ENCODE measurements around the gene TFF3.

TFF3 gene

GRCh38 chr21:42344631-42345030 lies 29.4 kb upstream of the TFF3 start:
- Histone ChIP-seq H3K9ac (ENCODE audit: low read length) (no peak overlapping the region), H3K36me3 (ENCODE audit: control insufficient read depth, insufficient read depth, low read length) (no peaks in the 10 kb centered on the region), H3K27me3 (ENCODE audit: control insufficient read depth, insufficient read depth, low read length) (no peaks in the 10 kb centered on the region), H3K9me3 (ENCODE audit: control insufficient read depth, low read length) (no peaks in the 10 kb centered on the region), H3K4me3 (ENCODE audit: low read length) (no peak overlapping the region), H3K4me1 (ENCODE audit: control insufficient read depth, insufficient read depth, low read length) (peaks cover 6% of the 10 kb centered on the region)

GRCh38 chr21:42343963-42344510 lies 28.8 kb upstream of the TFF3 start:
- no peaks in the 10 kb centered on the region for H3K27me3 ChIP-seq (ENCODE audit: control insufficient read depth, insufficient read depth, low read length)
- no peak overlapping the region for H3K9ac ChIP-seq (ENCODE audit: low read length)
- H3K4me1 ChIP-seq (ENCODE audit: control insufficient read depth, insufficient read depth, low read length): peaks cover 6% of the 10 kb centered on the region
- H3K4me3 ChIP-seq (ENCODE audit: low read length): no peak overlapping the region
- no peaks in the 10 kb centered on the region for H3K36me3 ChIP-seq (ENCODE audit: control insufficient read depth, insufficient read depth, low read length)
- H3K9me3 ChIP-seq (ENCODE audit: control insufficient read depth, low read length): no peaks in the 10 kb centered on the region

GRCh38 chr21:42343556-42343955 lies 28.3 kb upstream of the TFF3 start:
- no peaks in the 10 kb centered on the region for H3K9me3 ChIP-seq (ENCODE audit: control insufficient read depth, low read length)
- H3K36me3 ChIP-seq (ENCODE audit: control insufficient read depth, insufficient read depth, low read length): no peaks in the 10 kb centered on the region
- no peak overlapping the region for H3K4me3 ChIP-seq (ENCODE audit: low read length)
- no peaks in the 10 kb centered on the region for H3K27me3 ChIP-seq (ENCODE audit: control insufficient read depth, insufficient read depth, low read length)
- H3K9ac ChIP-seq (ENCODE audit: low read length): no peak overlapping the region
- H3K4me1 ChIP-seq (ENCODE audit: control insufficient read depth, insufficient read depth, low read length): peaks cover 11% of the 10 kb centered on the region

- H3K4me1 ChIP-seq (ENCODE audit: control insufficient read depth, insufficient read depth, low read length): peaks cover 16% of the 10 kb centered on the region
- no peaks in the 10 kb centered on the region for H3K36me3 ChIP-seq (ENCODE audit: control insufficient read depth, insufficient read depth, low read length)
- no peak overlapping the region for H3K4me3 ChIP-seq (ENCODE audit: low read length)
- no peak overlapping the region for H3K9ac ChIP-seq (ENCODE audit: low read length)
- H3K27me3 ChIP-seq (ENCODE audit: control insufficient read depth, insufficient read depth, low read length): no peaks in the 10 kb centered on the region
- H3K9me3 ChIP-seq (ENCODE audit: control insufficient read depth, low read length): no peaks in the 10 kb centered on the region
Measured at GRCh38 chr21:42343101-42343500, 27.9 kb upstream of the TFF3 start.

GRCh38 chr21:42341776-42342542 lies 26.8 kb upstream of the TFF3 start:
- Histone ChIP-seq H3K36me3 (ENCODE audit: control insufficient read depth, insufficient read depth, low read length) (no peaks in the 10 kb centered on the region), H3K9me3 (ENCODE audit: control insufficient read depth, low read length) (no peaks in the 10 kb centered on the region), H3K27me3 (ENCODE audit: control insufficient read depth, insufficient read depth, low read length) (no peaks in the 10 kb centered on the region), H3K4me3 (ENCODE audit: low read length) (no peak overlapping the region), H3K4me1 (ENCODE audit: control insufficient read depth, insufficient read depth, low read length) (peaks cover 20% of the 10 kb centered on the region), H3K9ac (ENCODE audit: low read length) (no peak overlapping the region)

- no peak overlapping the region for H3K4me3 ChIP-seq (ENCODE audit: low read length)
- no peaks in the 10 kb centered on the region for H3K36me3 ChIP-seq (ENCODE audit: control insufficient read depth, insufficient read depth, low read length)
- no peaks in the 10 kb centered on the region for H3K27me3 ChIP-seq (ENCODE audit: control insufficient read depth, insufficient read depth, low read length)
- H3K9me3 ChIP-seq (ENCODE audit: control insufficient read depth, low read length): no peaks in the 10 kb centered on the region
- peaks cover 13% of the 10 kb centered on the region for H3K4me1 ChIP-seq (ENCODE audit: control insufficient read depth, insufficient read depth, low read length)
- H3K9ac ChIP-seq (ENCODE audit: low read length): no peak overlapping the region
Measured at GRCh38 chr21:42340187-42341050, 25.2 kb upstream of the TFF3 start.

GRCh38 chr21:42338729-42339715 lies 23.8 kb upstream of the TFF3 start:
- H3K4me3 ChIP-seq (ENCODE audit: low read length): no peak overlapping the region
- no peaks in the 10 kb centered on the region for H3K36me3 ChIP-seq (ENCODE audit: control insufficient read depth, insufficient read depth, low read length)
- no peaks in the 10 kb centered on the region for H3K9me3 ChIP-seq (ENCODE audit: control insufficient read depth, low read length)
- no peaks in the 10 kb centered on the region for H3K27me3 ChIP-seq (ENCODE audit: control insufficient read depth, insufficient read depth, low read length)
- peaks cover 13% of the 10 kb centered on the region for H3K4me1 ChIP-seq (ENCODE audit: control insufficient read depth, insufficient read depth, low read length)
- peak overlapping the region; percentile 55 for H3K9ac ChIP-seq (ENCODE audit: low read length)

- H3K9me3 ChIP-seq (ENCODE audit: control insufficient read depth, low read length): no peaks in the 10 kb centered on the region
- no peaks in the 10 kb centered on the region for H3K36me3 ChIP-seq (ENCODE audit: control insufficient read depth, insufficient read depth, low read length)
- H3K9ac ChIP-seq (ENCODE audit: low read length): peak overlapping the region; percentile 55
- H3K4me1 ChIP-seq (ENCODE audit: control insufficient read depth, insufficient read depth, low read length): peaks cover 13% of the 10 kb centered on the region
- H3K27me3 ChIP-seq (ENCODE audit: control insufficient read depth, insufficient read depth, low read length): no peaks in the 10 kb centered on the region
- H3K4me3 ChIP-seq (ENCODE audit: low read length): peak overlapping the region; percentile 1
Measured at GRCh38 chr21:42337830-42338728, 22.9 kb upstream of the TFF3 start.

GRCh38 chr21:42337276-42337675 lies 22.1 kb upstream of the TFF3 start:
- no peak overlapping the region for H3K9ac ChIP-seq (ENCODE audit: low read length)
- no peaks in the 10 kb centered on the region for H3K36me3 ChIP-seq (ENCODE audit: control insufficient read depth, insufficient read depth, low read length)
- no peaks in the 10 kb centered on the region for H3K9me3 ChIP-seq (ENCODE audit: control insufficient read depth, low read length)
- H3K4me1 ChIP-seq (ENCODE audit: control insufficient read depth, insufficient read depth, low read length): peaks cover 13% of the 10 kb centered on the region
- H3K27me3 ChIP-seq (ENCODE audit: control insufficient read depth, insufficient read depth, low read length): no peaks in the 10 kb centered on the region
- no peak overlapping the region for H3K4me3 ChIP-seq (ENCODE audit: low read length)

GRCh38 chr21:42336054-42336453 lies 20.8 kb upstream of the TFF3 start:
- Histone ChIP-seq H3K36me3 (ENCODE audit: control insufficient read depth, insufficient read depth, low read length) (no peaks in the 10 kb centered on the region), H3K9ac (ENCODE audit: low read length) (no peak overlapping the region), H3K9me3 (ENCODE audit: control insufficient read depth, low read length) (peaks cover 6% of the 10 kb centered on the region), H3K27me3 (ENCODE audit: control insufficient read depth, insufficient read depth, low read length) (no peaks in the 10 kb centered on the region), H3K4me3 (ENCODE audit: low read length) (no peak overlapping the region), H3K4me1 (ENCODE audit: control insufficient read depth, insufficient read depth, low read length) (peaks cover 18% of the 10 kb centered on the region)

Measured in mucosa of stomach (tissue), 1 donor.